Measurements from ENCODE around the gene SLC12A8.
"Not testable (repeated sequence)": the region's sequence is repeated elsewhere in the genome, so short reads cannot be mapped to it uniquely, and the experiment has no call there.

SLC12A8 gene

GRCh38 chr3:125108833-125109535 lies 103.6 kb downstream of the SLC12A8 start:
- no peak for DNase-seq

- DNase-seq: no peak
Observed at GRCh38 chr3:125107861-125108567, 104.5 kb downstream of the SLC12A8 start.

- DNase-seq: no peak
Observed at GRCh38 chr3:125107363-125107762, 105.2 kb downstream of the SLC12A8 start.

- DNase-seq: no peak
Observed at GRCh38 chr3:125105116-125105515, 107.4 kb downstream of the SLC12A8 start.

- no peak for DNase-seq
Observed at GRCh38 chr3:125104639-125105038, 107.9 kb downstream of the SLC12A8 start.

- DNase-seq: no peak
Observed at GRCh38 chr3:125103406-125103805, 109.1 kb downstream of the SLC12A8 start.

GRCh38 chr3:125102470-125102869 lies 110.1 kb downstream of the SLC12A8 start:
- DNase-seq: no peak

GRCh38 chr3:125098611-125099291 lies 113.8 kb downstream of the SLC12A8 start:
- DNase-seq: no peak

- no peak for DNase-seq
Observed at GRCh38 chr3:125090649-125091048, 121.9 kb downstream of the SLC12A8 start.

- no peak for DNase-seq
Observed at GRCh38 chr3:125087768-125088391, 124.7 kb downstream of the SLC12A8 start.

GRCh38 chr3:125085166-125085565 lies 127.4 kb downstream of the SLC12A8 start:
- no peak for DNase-seq

GRCh38 chr3:125083776-125084175 lies 128.8 kb downstream of the SLC12A8 start:
- no peak for DNase-seq

GRCh38 chr3:125082339-125082738 lies 130.2 kb downstream of the SLC12A8 start:
- DNase-seq: not testable (repeated sequence)

- DNase-seq: no peak
Observed at GRCh38 chr3:125080077-125080476, 132.5 kb downstream of the SLC12A8 start.

GRCh38 chr3:125079675-125080045 lies 132.9 kb downstream of the SLC12A8 start:
- DNase-seq: no peak

GRCh38 chr3:125078951-125079674 lies 133.4 kb downstream of the SLC12A8 start:
- DNase-seq: no peak

- no peak for DNase-seq
Observed at GRCh38 chr3:125077864-125078263, 134.7 kb downstream of the SLC12A8 start.

GRCh38 chr3:125076464-125076863 lies 136.1 kb downstream of the SLC12A8 start:
- no peak for DNase-seq

GRCh38 chr3:125075738-125076137 lies 136.8 kb downstream of the SLC12A8 start:
- no peak for DNase-seq

- no peak for DNase-seq
Observed at GRCh38 chr3:125073390-125073905, 139.1 kb downstream of the SLC12A8 start.

- no peak for DNase-seq
Observed at GRCh38 chr3:125072749-125073389, 139.7 kb downstream of the SLC12A8 start.

- no peak for DNase-seq
Observed at GRCh38 chr3:125072301-125072700, 140.2 kb downstream of the SLC12A8 start.

Data from right forelimb (tissue), 1 donor.